KMS-11 (cell line): ENCODE data around the gene ZNF511.

Experiments
- H2AFZ ChIP-seq: fragments of 200-600 bp; sonication (generic); 2 replicates; pipeline ENCODE4 v1.6.1; 2016; ENCODE audit warnings: antibody characterized with exemption, mixed run types, low read depth
- H3K27ac ChIP-seq: fragments of 200-600 bp; sonication (generic); 2 replicates; pipeline ENCODE4 v1.6.1; 2016; ENCODE audit warnings: mild to moderate bottlenecking, mixed run types
- H3K27me3 ChIP-seq: fragments of 200-600 bp; sonication (generic); 2 replicates; pipeline ENCODE4 v1.6.1; 2017; ENCODE audit warnings: mild to moderate bottlenecking, low read depth, mixed run types, moderate library complexity; ENCODE audit not compliant: insufficient read depth
- H3K36me3 ChIP-seq: fragments of 200-600 bp; sonication (generic); 2 replicates; pipeline ENCODE4 v1.6.1; 2017; ENCODE audit warnings: mild to moderate bottlenecking, mixed run types; ENCODE audit not compliant: insufficient read depth
- H3K4me1 ChIP-seq: fragments of 200-600 bp; sonication (generic); 2 replicates; pipeline ENCODE4 v1.6.1; 2016; ENCODE audit warnings: mild to moderate bottlenecking, low read depth, mixed run types; ENCODE audit not compliant: poor library complexity, severe bottlenecking
- H3K4me2 ChIP-seq: fragments of 200-600 bp; sonication (generic); 2 replicates; pipeline ENCODE4 v1.7.0; 2016; ENCODE audit warnings: mild to moderate bottlenecking, mixed run types
- H3K4me3 ChIP-seq: fragments of 200-600 bp; sonication (generic); IDR thresholded peaks from 2 replicates; pipeline ENCODE4 v1.6.1; 2017; ENCODE audit warnings: low read depth, low read length, mixed read lengths; ENCODE audit not compliant: insufficient read depth
- H3K79me2 ChIP-seq: fragments of 200-600 bp; sonication (generic); 2 replicates; pipeline ENCODE4 v1.6.1; 2016; ENCODE audit warnings: low read depth, mixed run types; ENCODE audit not compliant: insufficient read depth
- H3K9ac ChIP-seq: fragments of 200-600 bp; sonication (generic); 2 replicates; pipeline ENCODE4 v1.6.1; 2016; ENCODE audit warnings: mild to moderate bottlenecking, mixed run types
- H4K20me1 ChIP-seq: fragments of 200-600 bp; sonication (generic); 2 replicates; pipeline ENCODE4 v1.6.1; 2016; ENCODE audit warnings: mild to moderate bottlenecking, mixed run types; ENCODE audit not compliant: insufficient read depth
- CTCF ChIP-seq: fragments of 200-600 bp; sonication (generic); conservative IDR thresholded peaks from 2 replicates; pipeline ENCODE4 v1.6.1; 2017; ENCODE audit warnings: low read depth, mild to moderate bottlenecking, antibody characterized with exemption, low read length, moderate library complexity, mixed read lengths

ZNF511 gene

GRCh38 chr10:133361227-133361626 is 52.5 kb downstream of the ZNF511 start:
- no peak overlapping the region for H2AFZ ChIP-seq
- no peaks in the 10 kb centered on the region for H3K27me3 ChIP-seq

GRCh38 chr10:133361773-133362441 is 53.2 kb downstream of the ZNF511 start:
- no peak for TF ChIP-seq CTCF
- Histone ChIP-seq H3K4me1 (no peaks in the 10 kb centered on the region), H2AFZ (no peak overlapping the region), H3K79me2 (no peaks in the 10 kb centered on the region), H3K4me3 (no peak overlapping the region), H3K36me3 (no peaks in the 10 kb centered on the region), H3K4me2 (no peak overlapping the region), H3K9ac (no peak overlapping the region), H3K27ac (no peak overlapping the region), H3K27me3 (no peaks in the 10 kb centered on the region), H4K20me1 (no peaks in the 10 kb centered on the region)

More at GRCh38 chr10:133361227-133361626, 52.5 kb downstream of the ZNF511 start:
- Histone ChIP-seq H3K4me1 (no peaks in the 10 kb centered on the region), H3K4me2 (no peak overlapping the region), H3K27ac (no peak overlapping the region), H3K79me2 (no peaks in the 10 kb centered on the region), H4K20me1 (no peaks in the 10 kb centered on the region), H3K36me3 (no peaks in the 10 kb centered on the region), H3K4me3 (no peak overlapping the region), H3K9ac (no peak overlapping the region)
- no peak for TF ChIP-seq CTCF
